Stimulated activated CD8-positive, alpha-beta memory T cell treated with anti-CD3 and anti-CD28 coated beads, Interleukin-12 subunit alpha, Interleukin-12 subunit beta, amount 100 ng/mL, for 24 hours (primary cell): Measurements from ENCODE around the gene PPFIBP1.
"Not testable (repeated sequence)": the region's sequence is repeated elsewhere in the genome, so short reads cannot be mapped to it uniquely, and the experiment has no call there.

Source experiments
- DNase-seq: peaks from one replicate; pipeline ENCODE4 v3.0.0-alpha.2; 2020; ENCODE audit errors: extremely low read depth

The PPFIBP1 gene

GRCh38 chr12:27709932-27710591, 186.1 kb downstream of the PPFIBP1 start:
- no peak for DNase-seq

- peak; percentile 77 for DNase-seq
These were observed 186.7 kb downstream of the PPFIBP1 start, which contains the start of gene MRPS35 for GRCh38 chr12:27710592-27711316. Gene MRPS35 (plus strand): TSS chr12:27710832. CDS start chr12:27710844, 12 bp downstream.

- DNase-seq, result no peak
These were observed 187.3 kb downstream of the PPFIBP1 start for GRCh38 chr12:27711317-27711682.

GRCh38 chr12:27711967-27712366, 188.0 kb downstream of the PPFIBP1 start:
- DNase-seq, result no peak

- DNase-seq, result no peak
These were observed 199.2 kb downstream of the PPFIBP1 start for GRCh38 chr12:27723212-27723611.

- DNase-seq, result no peak
These were observed 206.1 kb downstream of the PPFIBP1 start for GRCh38 chr12:27730097-27730588.

GRCh38 chr12:27732281-27732680, 208.3 kb downstream of the PPFIBP1 start:
- DNase-seq, result no peak

- no peak for DNase-seq
These were observed 209.1 kb downstream of the PPFIBP1 start for GRCh38 chr12:27733052-27733656.

GRCh38 chr12:27733791-27734190, 209.8 kb downstream of the PPFIBP1 start:
- DNase-seq, result no peak

GRCh38 chr12:27734321-27734720, 210.3 kb downstream of the PPFIBP1 start:
- DNase-seq, result not testable (repeated sequence)

GRCh38 chr12:27743601-27744000, 219.6 kb downstream of the PPFIBP1 start:
- DNase-seq, result no peak
